ENCODE results near the gene TRPM1.

TRPM1 gene

DNA sequence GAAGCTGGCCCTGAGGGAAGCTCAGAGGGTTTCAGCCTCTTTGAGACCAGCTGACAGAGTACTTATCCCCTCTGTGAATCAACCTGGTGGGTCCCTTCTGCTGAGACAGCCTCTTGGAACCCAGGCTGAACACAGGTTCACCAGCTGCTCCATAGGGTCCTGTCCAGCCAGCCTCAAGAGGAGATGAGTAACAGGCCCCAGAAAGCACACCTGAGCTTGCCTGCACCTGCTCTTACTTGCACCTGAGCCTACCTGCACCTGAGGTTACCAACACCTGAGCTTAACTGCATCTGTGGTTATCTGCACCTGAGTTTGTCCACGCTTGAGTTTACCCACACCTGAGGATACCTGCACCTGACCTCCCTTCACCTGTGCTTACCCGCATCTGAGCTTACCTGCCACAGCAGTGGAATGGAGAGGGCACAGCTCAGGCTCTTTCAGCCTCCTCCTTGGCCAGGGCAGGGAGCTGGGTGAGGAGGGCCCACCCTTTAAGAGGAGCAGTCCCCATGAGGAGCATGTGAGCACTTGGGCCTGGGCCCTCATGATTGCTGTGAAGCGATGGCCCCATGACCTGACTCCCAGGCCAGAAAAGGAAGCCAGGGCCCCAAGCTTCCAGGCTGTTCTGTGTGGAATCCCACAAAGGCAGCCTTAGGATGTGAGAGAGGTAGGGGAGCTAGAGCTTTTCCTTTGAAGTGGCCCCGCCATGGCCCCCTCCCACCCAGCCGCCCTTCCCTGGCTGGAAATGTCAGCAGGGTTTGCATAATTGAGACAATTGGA is at the start of gene TRPM1:
Gene TRPM1, minus strand, starts transcription at position 464 of the 777 bp plus-strand sequence. CDS start 20,370 bp downstream, outside the sequence.
- TF ChIP-seq, protein P1, sequence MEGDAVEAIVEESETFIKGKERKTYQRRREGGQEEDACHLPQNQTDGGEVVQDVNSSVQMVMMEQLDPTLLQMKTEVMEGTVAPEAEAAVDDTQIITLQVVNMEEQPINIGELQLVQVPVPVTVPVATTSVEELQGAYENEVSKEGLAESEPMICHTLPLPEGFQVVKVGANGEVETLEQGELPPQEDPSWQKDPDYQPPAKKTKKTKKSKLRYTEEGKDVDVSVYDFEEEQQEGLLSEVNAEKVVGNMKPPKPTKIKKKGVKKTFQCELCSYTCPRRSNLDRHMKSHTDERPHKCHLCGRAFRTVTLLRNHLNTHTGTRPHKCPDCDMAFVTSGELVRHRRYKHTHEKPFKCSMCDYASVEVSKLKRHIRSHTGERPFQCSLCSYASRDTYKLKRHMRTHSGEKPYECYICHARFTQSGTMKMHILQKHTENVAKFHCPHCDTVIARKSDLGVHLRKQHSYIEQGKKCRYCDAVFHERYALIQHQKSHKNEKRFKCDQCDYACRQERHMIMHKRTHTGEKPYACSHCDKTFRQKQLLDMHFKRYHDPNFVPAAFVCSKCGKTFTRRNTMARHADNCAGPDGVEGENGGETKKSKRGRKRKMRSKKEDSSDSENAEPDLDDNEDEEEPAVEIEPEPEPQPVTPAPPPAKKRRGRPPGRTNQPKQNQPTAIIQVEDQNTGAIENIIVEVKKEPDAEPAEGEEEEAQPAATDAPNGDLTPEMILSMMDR (IDR thresholded peaks at IDR 0.05; ENCODE audit: low read depth, low read length, missing control alignments), result no peak
- in situ Hi-C loops (cut with HindIII; ENCODE audit: low sequenced_read_pairs), result no loop called here
- no peak for DNase-seq (ENCODE audit: low read depth)
- H3K4me3 ChIP-seq (ENCODE audit: low read depth, low read length), result no peak within 1 kb of the TSS

DNA sequence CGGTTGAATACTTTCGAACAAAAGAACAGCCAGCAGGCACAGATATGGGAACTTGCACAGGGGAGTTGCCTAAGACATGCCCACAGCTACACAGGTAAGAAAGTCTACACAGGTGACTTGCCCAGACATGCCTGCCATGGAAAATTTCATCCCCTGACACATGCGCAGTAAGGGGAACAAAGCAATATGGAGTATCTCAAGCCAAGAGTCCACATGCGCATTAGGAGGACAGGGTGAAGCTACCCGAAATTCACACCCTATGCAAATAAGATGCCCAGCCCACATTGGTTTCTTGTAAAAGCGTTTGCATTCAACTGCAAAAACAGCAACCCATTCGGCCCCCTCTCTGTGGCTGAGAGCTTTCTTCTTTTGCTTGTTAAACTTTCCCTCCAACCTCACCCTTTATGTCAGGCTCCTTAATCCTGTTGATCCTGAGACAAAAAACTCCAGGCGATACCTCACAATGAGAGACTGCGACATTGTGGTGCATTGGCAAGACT is 49.3 kb upstream of the TRPM1 start:
- TF ChIP-seq, protein P1 (IDR thresholded peaks at IDR 0.05; ENCODE audit: low read depth, low read length, missing control alignments), result no peak
- no peak for DNase-seq (ENCODE audit: low read depth)
- in situ Hi-C loops (cut with HindIII; ENCODE audit: low sequenced_read_pairs), result no loop called here
- H3K4me3 ChIP-seq (ENCODE audit: low read depth, low read length), result no peak overlapping the region

DNA sequence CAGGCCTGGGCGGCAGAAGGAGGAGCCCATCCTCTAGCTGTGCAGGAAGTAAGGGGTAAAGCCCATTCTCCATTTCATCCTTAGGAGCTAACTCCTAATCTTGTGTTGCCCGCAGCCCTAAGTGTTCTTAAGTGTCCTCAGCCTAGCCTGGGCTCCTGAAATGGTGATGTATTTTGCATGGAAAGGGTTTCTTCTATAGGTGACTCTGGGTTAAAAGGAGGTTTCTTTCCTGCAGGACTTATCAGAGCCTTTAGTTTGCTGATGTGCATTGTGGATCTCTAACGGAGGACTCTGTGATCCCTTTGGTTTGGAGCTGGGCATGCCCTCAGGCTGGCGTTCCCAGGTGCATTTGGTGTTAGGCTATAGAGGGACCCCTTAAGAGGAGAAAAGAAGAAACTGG is 48.5 kb upstream of the TRPM1 start:
- TF ChIP-seq, protein P1 (IDR thresholded peaks at IDR 0.05; ENCODE audit: low read depth, low read length, missing control alignments), result no peak
- DNase-seq (ENCODE audit: low read depth), result no peak
- in situ Hi-C loops (cut with HindIII; ENCODE audit: low sequenced_read_pairs), result no loop called here
- no peak overlapping the region for H3K4me3 ChIP-seq (ENCODE audit: low read depth, low read length)

DNA sequence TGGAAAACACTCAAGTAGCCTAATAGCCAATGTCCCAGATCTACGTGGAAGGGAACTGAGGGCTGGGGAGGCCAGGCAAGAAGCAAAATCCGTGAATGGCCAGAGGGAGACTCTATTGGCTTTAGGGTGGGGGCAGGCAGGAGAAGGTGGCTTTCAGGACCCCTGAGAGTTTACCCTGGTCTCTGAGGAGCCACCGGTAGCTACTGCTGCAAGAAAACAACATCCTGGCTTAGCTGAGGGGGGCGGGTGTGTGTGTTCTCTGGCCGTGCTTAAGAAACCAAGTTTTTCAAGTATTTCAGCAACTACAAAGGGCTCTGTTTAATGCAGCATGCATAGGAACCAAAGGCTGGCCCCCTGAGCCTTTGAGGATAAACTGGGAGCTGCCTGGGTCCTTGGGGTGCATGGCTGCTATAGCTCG is 47.6 kb upstream of the TRPM1 start:
- in situ Hi-C loops (cut with HindIII; ENCODE audit: low sequenced_read_pairs), result no loop called here
- H3K4me3 ChIP-seq (ENCODE audit: low read depth, low read length), result no peak overlapping the region
- TF ChIP-seq, protein P1 (IDR thresholded peaks at IDR 0.05; ENCODE audit: low read depth, low read length, missing control alignments), result no peak
- DNase-seq (ENCODE audit: low read depth), result no peak

DNA sequence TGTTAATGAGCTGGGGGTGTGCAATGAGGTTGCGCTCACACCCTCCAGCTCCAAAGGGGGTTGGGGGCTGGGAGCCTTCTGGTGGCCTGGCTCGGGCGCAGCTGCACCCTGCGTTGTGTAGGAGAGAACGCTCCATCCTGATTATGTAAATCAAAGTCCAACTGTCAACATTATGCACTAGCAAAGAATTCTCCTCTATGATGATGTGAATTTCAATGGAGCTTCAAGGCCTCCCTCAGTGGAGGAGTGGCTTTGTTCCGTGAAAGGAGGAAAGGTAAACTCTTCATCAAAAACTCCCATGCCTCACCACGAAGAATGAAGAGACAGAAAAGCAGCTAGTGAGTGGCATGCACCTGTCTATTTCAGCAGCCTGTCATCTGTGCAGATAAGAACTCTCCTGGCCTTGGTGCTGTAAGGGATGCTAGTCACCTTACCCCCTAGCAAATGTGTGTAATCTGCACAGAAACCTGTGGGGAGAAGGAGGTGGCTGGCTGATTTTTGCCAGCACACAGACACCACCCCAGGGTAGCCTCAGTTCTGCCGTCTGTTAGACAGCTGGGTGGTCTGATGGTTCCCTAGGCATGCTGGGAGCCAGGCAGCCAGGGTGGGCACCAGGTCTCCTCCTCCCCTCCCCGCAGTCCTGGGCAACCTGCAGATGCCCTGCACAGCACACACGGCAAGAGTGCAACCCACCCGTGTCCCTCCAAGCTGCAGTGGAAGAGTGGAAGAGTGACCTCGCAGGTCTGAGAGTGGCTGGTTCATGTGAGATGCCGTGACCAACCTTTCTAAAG is 47.0 kb upstream of the TRPM1 start:
- no peak for DNase-seq (ENCODE audit: low read depth)
- TF ChIP-seq, protein P1 (IDR thresholded peaks at IDR 0.05; ENCODE audit: low read depth, low read length, missing control alignments), result no peak
- no peak overlapping the region for H3K4me3 ChIP-seq (ENCODE audit: low read depth, low read length)
- in situ Hi-C loops (cut with HindIII; ENCODE audit: low sequenced_read_pairs), result no loop called here

DNA sequence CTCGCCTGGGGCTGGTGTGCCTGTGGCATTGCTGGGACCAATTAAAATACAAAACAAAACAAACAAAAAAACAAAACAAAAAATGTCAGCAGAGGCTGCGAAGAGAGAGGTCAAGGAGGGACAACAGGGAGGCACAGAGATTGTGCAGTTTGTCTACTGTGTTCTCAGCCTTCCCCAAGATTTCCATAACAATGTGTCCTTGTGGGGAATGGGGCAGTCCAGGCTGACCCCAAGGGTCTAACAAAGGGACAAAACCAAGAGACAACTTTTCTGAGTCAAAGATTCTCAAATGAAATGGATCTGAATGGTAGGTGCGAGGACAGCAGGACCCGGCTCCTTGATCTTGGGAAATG is 46.4 kb upstream of the TRPM1 start:
- in situ Hi-C loops (cut with HindIII; ENCODE audit: low sequenced_read_pairs), result no loop called here
- no peak overlapping the region for H3K4me3 ChIP-seq (ENCODE audit: low read depth, low read length)
- TF ChIP-seq, protein P1 (IDR thresholded peaks at IDR 0.05; ENCODE audit: low read depth, low read length, missing control alignments), result no peak

More for the DNA sequence above, 46.4 kb upstream of the TRPM1 start:
- DNase-seq (ENCODE audit: low read depth), result no peak

Data from astrocyte of the cerebellum (primary cell).